OCI-LY7 (cell line): ENCODE data around the gene CDKN2A. TPM values are rescaled to one million over a fixed set of nuclear protein-coding genes. Genes with fewer than 3 reads are reported as not detected.

Experiments used
- BruUV-seq: library from RNA; stranded (reverse); fragments of 400-500 nt; replicated peaks from 2 replicates; lab custom pipeline; 2021; lab: Mats Ljungman, UMichigan
- CTCF ChIA-PET: fragments of 300-600 bp; sonication (Branson Sonifier 250); formaldehyde crosslinking; loops from one replicate; lab custom pipeline; 2022; ENCODE audit warnings: antibody characterized with exemption; ENCODE audit not compliant: unreplicated experiment; lab: Charles Lee
- POLR2A ChIA-PET: fragments of 300-600 bp; sonication (Branson Sonifier 250); formaldehyde crosslinking; loops from one replicate; lab custom pipeline; 2022; ENCODE audit warnings: antibody characterized with exemption; lab: Charles Lee
- DNase-seq: peaks from one replicate; pipeline ENCODE4 v3.0.0-alpha.2; 2015; ENCODE audit warnings: low spot score
- H2AFZ ChIP-seq: fragments of 200-600 bp; sonication (generic), shearing (Covaris generic); 2 replicates; pipeline ENCODE4 v1.6.1; 2014; ENCODE audit warnings: mild to moderate bottlenecking, antibody characterized with exemption, low read length, moderate library complexity
- H3K27ac ChIP-seq: fragments of 200-600 bp; sonication (generic); 2 replicates; pipeline ENCODE4 v1.5.1; 2014; ENCODE audit warnings: mixed run types, low read depth, mild to moderate bottlenecking, moderate library complexity, low read length, inconsistent platforms; ENCODE audit not compliant: poor library complexity, severe bottlenecking
- H3K36me3 ChIP-seq: fragments of 200-600 bp; sonication (generic); 2 replicates; pipeline ENCODE4 v1.6.1; 2014; ENCODE audit warnings: mild to moderate bottlenecking, antibody characterized with exemption, low read length, moderate library complexity, mixed read lengths; ENCODE audit not compliant: insufficient read depth
- H3K4me1 ChIP-seq: fragments of 200-600 bp; sonication (generic); 2 replicates; pipeline ENCODE4 v1.5.1; 2014; ENCODE audit warnings: mild to moderate bottlenecking, low read length; ENCODE audit not compliant: insufficient read depth, poor library complexity, severe bottlenecking
- H3K4me2 ChIP-seq: fragments of 200-600 bp; sonication (generic); 2 replicates; pipeline ENCODE4 v1.6.1; 2014; ENCODE audit warnings: mild to moderate bottlenecking, low read length
- H3K4me3 ChIP-seq: fragments of 200-600 bp; sonication (generic); 2 replicates; pipeline ENCODE4 v1.5.1; 2014; ENCODE audit warnings: mild to moderate bottlenecking, low read depth, low read length; ENCODE audit not compliant: poor library complexity, severe bottlenecking
- H3K79me2 ChIP-seq: fragments of 200-600 bp; sonication (generic); 2 replicates; pipeline ENCODE4 v1.6.1; 2016; ENCODE audit warnings: low read depth, mild to moderate bottlenecking, low read length, moderate library complexity, mixed read lengths; ENCODE audit not compliant: insufficient read depth
- H3K9me2 ChIP-seq: fragments of 200-600 bp; sonication (generic); 2 replicates; pipeline ENCODE4 v1.6.1; 2016; ENCODE audit warnings: mild to moderate bottlenecking, low read length, mixed read lengths; ENCODE audit not compliant: insufficient read depth
- H3K9me3 ChIP-seq: fragments of 200-600 bp; sonication (generic); 2 replicates; pipeline ENCODE4 v1.6.1; 2014; ENCODE audit warnings: mild to moderate bottlenecking, mixed run types, low read length, mixed read lengths
- H4K20me1 ChIP-seq: fragments of 200-600 bp; sonication (generic); 2 replicates; pipeline ENCODE4 v1.6.1; 2014; ENCODE audit warnings: mild to moderate bottlenecking, antibody characterized with exemption, low read length, moderate library complexity, mixed read lengths; ENCODE audit not compliant: insufficient read depth
- EZH2phosphoT487 ChIP-seq: fragments of 200-600 bp; sonication (generic); IDR thresholded peaks from 2 replicates; pipeline ENCODE4 v1.6.1; 2018; ENCODE audit warnings: low read depth, borderline replicate concordance, mild to moderate bottlenecking, mixed run types, antibody characterized with exemption, low read length, moderate library complexity, mixed read lengths
- intact Hi-C: fragments of 100-400 bp; cut with micrococcal nuclease; formaldehyde crosslinking; loops from one replicate; pipeline ENCODE4 v1.10.0; 2022; ENCODE audit not compliant: unreplicated experiment
- total RNA-seq, 2 experiments: library from RNA; depleted of rRNA in 1 of 2; stranded (reverse); fragments of >200 nt in 1 of 2; shearing (Covaris generic) in 1 of 2; gene quantifications; 2 replicates each; pipeline ENCODE4 v1.2.3, GENCODE V29; 2014 to 2022
- TF ChIP-seq, protein P1 (sequence below): fragments of 200-600 bp; sonication (generic); conservative IDR thresholded peaks from 2 replicates; pipeline ENCODE4 v1.5.1; 2014; ENCODE audit warnings: mild to moderate bottlenecking, antibody characterized with exemption, low read length, moderate library complexity, mixed read lengths

CDKN2A gene
- total RNA-seq, 2 experiments from 2014 or later: 145 to 216 TPM

DNA sequence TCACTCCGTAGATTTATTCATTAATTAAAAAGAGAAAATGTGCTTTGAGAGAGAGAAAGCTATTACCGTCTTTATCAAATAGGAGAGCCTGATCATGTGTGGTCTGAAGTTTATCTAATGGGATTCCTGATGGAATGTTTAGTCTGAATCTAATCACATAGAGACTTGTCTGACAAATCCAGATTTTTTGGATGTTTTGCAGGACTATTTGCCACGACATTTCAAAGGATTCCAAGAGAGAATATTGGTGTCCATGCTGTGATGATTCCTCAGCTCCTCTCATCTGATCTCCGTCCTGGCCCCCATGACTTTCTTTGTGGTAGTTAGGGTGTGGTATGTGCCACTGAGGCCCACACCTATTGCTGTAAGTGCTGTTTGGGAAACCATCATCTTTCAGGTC is 35.0 kb upstream of the CDKN2A start:
- no peaks in the 10 kb centered on the region for H3K9me3 ChIP-seq
- no peaks in the 10 kb centered on the region for H3K79me2 ChIP-seq
- H4K20me1 ChIP-seq: no peaks in the 10 kb centered on the region
- no peak for DNase-seq
- H3K27ac ChIP-seq: no peak overlapping the region
- H2AFZ ChIP-seq: no peak overlapping the region
- H3K4me2 ChIP-seq: no peak overlapping the region
- ChIA-PET CTCF (interaction anchor here (1.0 kb wide), 1 partner anchor 217 kb away, joined by 3 read pairs; no protein-coding TSS in a partner anchor), POLR2A (interaction anchor here (0.6 to 3.4 kb wide), 7 partner anchors 9 to 83 kb away, joined by 3 to 10 read pairs (median 3); no protein-coding TSS in a partner anchor)
- H3K36me3 ChIP-seq: peaks cover 17% of the 10 kb centered on the region
- TF ChIP-seq, protein P1, sequence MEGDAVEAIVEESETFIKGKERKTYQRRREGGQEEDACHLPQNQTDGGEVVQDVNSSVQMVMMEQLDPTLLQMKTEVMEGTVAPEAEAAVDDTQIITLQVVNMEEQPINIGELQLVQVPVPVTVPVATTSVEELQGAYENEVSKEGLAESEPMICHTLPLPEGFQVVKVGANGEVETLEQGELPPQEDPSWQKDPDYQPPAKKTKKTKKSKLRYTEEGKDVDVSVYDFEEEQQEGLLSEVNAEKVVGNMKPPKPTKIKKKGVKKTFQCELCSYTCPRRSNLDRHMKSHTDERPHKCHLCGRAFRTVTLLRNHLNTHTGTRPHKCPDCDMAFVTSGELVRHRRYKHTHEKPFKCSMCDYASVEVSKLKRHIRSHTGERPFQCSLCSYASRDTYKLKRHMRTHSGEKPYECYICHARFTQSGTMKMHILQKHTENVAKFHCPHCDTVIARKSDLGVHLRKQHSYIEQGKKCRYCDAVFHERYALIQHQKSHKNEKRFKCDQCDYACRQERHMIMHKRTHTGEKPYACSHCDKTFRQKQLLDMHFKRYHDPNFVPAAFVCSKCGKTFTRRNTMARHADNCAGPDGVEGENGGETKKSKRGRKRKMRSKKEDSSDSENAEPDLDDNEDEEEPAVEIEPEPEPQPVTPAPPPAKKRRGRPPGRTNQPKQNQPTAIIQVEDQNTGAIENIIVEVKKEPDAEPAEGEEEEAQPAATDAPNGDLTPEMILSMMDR: no peak
- no peak for TF ChIP-seq EZH2phosphoT487
- no peak overlapping the region for H3K4me3 ChIP-seq
- BruUV-seq: no TSS peak
- peaks cover 12% of the 10 kb centered on the region for H3K4me1 ChIP-seq
- H3K9me2 ChIP-seq: no peaks in the 10 kb centered on the region
- intact Hi-C loops: no loop called here

DNA sequence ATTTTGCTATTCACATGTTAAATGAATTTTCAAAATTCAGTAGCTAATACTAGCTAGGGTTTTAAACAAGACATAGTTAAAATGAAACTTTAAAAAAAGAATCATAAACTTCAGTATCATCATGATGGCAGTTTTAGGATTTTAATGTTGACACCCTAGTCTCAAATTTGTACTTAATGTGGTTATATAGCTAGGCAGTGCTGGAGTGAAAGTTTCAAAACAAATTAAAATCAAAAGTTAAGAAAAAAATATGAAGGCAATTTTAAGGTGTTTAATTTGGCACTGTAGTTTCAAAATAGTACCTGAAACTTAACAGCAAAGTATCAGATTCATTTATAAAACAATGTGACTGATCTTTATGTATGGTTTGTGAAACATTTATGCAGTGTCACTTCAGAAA is 34.2 kb upstream of the CDKN2A start:
- Histone ChIP-seq H3K4me2 (no peak overlapping the region), H3K9me2 (no peaks in the 10 kb centered on the region), H4K20me1 (no peaks in the 10 kb centered on the region), H3K9me3 (no peaks in the 10 kb centered on the region), H3K36me3 (peaks cover 19% of the 10 kb centered on the region), H3K27ac (no peak overlapping the region), H3K4me1 (peaks cover 12% of the 10 kb centered on the region), H2AFZ (no peak overlapping the region), H3K79me2 (no peaks in the 10 kb centered on the region), H3K4me3 (no peak overlapping the region)
- no peak for DNase-seq
- ChIA-PET POLR2A (interaction anchor here (0.7 to 3.4 kb wide), 4 partner anchors 9 to 298 kb away, joined by 3 to 10 read pairs (median 4); no protein-coding TSS in a partner anchor), CTCF (no interaction called here)
- BruUV-seq: no TSS peak
- intact Hi-C loops: no loop called here
- TF ChIP-seq, protein P1: no peak
- no peak for TF ChIP-seq EZH2phosphoT487

DNA sequence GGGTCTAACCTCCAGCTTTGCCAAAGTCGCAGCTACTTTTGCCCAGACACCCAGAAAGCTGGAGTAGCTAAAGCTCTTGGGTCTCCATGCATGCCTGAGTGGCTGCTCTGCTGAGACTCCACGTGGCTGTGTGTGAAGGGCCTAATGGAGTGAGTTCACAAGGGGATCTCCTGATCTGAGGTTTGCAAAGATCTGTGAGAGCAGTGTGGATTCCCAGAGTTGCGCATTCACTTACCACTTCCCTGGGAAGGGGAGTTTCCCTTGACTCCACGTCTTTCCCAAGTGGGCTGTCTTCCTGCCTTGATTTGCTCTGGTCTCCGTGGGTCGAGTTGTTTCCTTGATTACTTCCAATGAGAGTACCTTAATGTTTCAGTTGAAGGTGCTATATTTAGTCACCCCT is 32.5 kb upstream of the CDKN2A start:
- Histone ChIP-seq H3K4me1 (peaks cover 12% of the 10 kb centered on the region), H3K9me2 (no peaks in the 10 kb centered on the region), H3K27ac (no peak overlapping the region), H3K4me2 (no peak overlapping the region), H3K36me3 (peaks cover 13% of the 10 kb centered on the region; the same call in 1 of the 2 replicates), H3K9me3 (no peaks in the 10 kb centered on the region), H4K20me1 (no peaks in the 10 kb centered on the region), H2AFZ (no peak overlapping the region), H3K4me3 (no peak overlapping the region), H3K79me2 (peaks cover 5% of the 10 kb centered on the region; the same call in 1 of the 2 replicates)
- TF ChIP-seq EZH2phosphoT487: no peak
- TF ChIP-seq, protein P1: no peak
- CTCF ChIA-PET: no interaction called here
- DNase-seq: no peak
- intact Hi-C loops: no loop called here
- no TSS peak for BruUV-seq
- POLR2A ChIA-PET: interaction anchor here (0.7 to 2.2 kb wide), 5 partner anchors 11 to 477 kb away, joined by 3 to 9 read pairs (median 3); partner anchors contain the start of gene CDKN2B
